Endothelial cell of umbilical vein (primary cell): ENCODE data around the gene CD300LD. TPM values are rescaled to one million over a fixed set of nuclear protein-coding genes. Genes with fewer than 3 reads are reported as not detected.

Experiments used
- BruUV-seq: library from RNA; stranded (reverse); fragments of 400-500 nt; replicated peaks from 2 replicates; lab custom pipeline; 2021; lab: Mats Ljungman, UMichigan
- CTCF ChIA-PET: fragments of 300-600, 350-600 bp; sonication (Branson Sonifier 250); formaldehyde crosslinking; loops from one replicate; lab custom pipeline; 2021; ENCODE audit warnings: antibody characterized with exemption, inconsistent platforms; lab: Charles Lee
- POLR2A ChIA-PET: fragments of 300-600, 350-600 bp; sonication (Branson Sonifier 250); formaldehyde crosslinking; loops from one replicate; lab custom pipeline; 2021; ENCODE audit warnings: antibody characterized with exemption, inconsistent platforms; lab: Charles Lee
- DNase-seq: peaks from one replicate; pipeline ENCODE4 v3.0.0-alpha.2; 2011; ENCODE audit warnings: low read depth, low spot score
- FAIRE-seq: peaks from 2 replicates; lab custom pipeline; 2011; peaks lifted over from hg19 to GRCh38; lab: Jason Lieb, UNC
- H2AFZ ChIP-seq: 2 replicates; pipeline ENCODE4 v1.6.0; 2012; ENCODE audit warnings: low read depth, low read length, control low read depth, inconsistent platforms
- H3K27ac ChIP-seq: 2 replicates; pipeline ENCODE4 v1.5.1; 2011; ENCODE audit warnings: low read depth, mild to moderate bottlenecking, control low read depth, low read length, moderate library complexity; ENCODE audit not compliant: insufficient read depth
- H3K27me3 ChIP-seq, 2 experiments: 2 replicates each; pipeline versions ENCODE4 v1.6.0 to v1.6.1; 2011; ENCODE audit warnings: low read length in 2 of 2, mixed read lengths in 1 of 2; ENCODE audit not compliant: control insufficient read depth in 2 of 2, insufficient read depth in 2 of 2
- H3K36me3 ChIP-seq, 2 experiments: 2 replicates in 1 of 2; 3 replicates in 1 of 2; pipeline ENCODE4 v1.5.1; 2011; ENCODE audit warnings: low read length in 2 of 2, mild to moderate bottlenecking in 1 of 2, moderate library complexity in 1 of 2; ENCODE audit not compliant: control insufficient read depth in 2 of 2, insufficient read depth in 2 of 2; ENCODE audit errors: extremely low read depth in 1 of 2
- H3K4me1 ChIP-seq: 3 replicates; pipeline ENCODE4 v1.5.1; 2011; ENCODE audit warnings: mild to moderate bottlenecking, low read length; ENCODE audit not compliant: control insufficient read depth, insufficient read depth; ENCODE audit errors: extremely low read depth
- H3K4me2 ChIP-seq: 2 replicates; pipeline ENCODE4 v1.6.1; 2011; ENCODE audit warnings: low read length, control low read depth, mixed read lengths; ENCODE audit not compliant: insufficient read depth
- H3K4me3 ChIP-seq, 3 experiments: fragments of 200-600 bp in 1 of 3; sonication (generic), shearing (Covaris generic) in 1 of 3; replicated peaks in 1 of 3; 2 replicates each; pipeline ENCODE4 v1.5.1; 2011 to 2016; ENCODE audit warnings: control low read depth in 3 of 3, low read length in 3 of 3, mild to moderate bottlenecking in 2 of 3, inconsistent platforms in 1 of 3, low read depth in 1 of 3, moderate library complexity in 1 of 3; ENCODE audit not compliant: insufficient read depth in 1 of 3
- H3K79me2 ChIP-seq: 2 replicates; pipeline ENCODE4 v1.6.0; 2012; ENCODE audit warnings: low read length, inconsistent platforms; ENCODE audit not compliant: control insufficient read depth, insufficient read depth
- H3K9ac ChIP-seq: replicated peaks from 2 replicates; pipeline ENCODE3; 2011; ENCODE audit warnings: low read length, control low read depth; ENCODE audit not compliant: insufficient read depth; ENCODE audit errors: extremely low read depth
- H3K9me1 ChIP-seq: replicated peaks from 3 replicates; pipeline ENCODE4 v1.6.0; 2011; ENCODE audit warnings: mild to moderate bottlenecking, low read length; ENCODE audit not compliant: control insufficient read depth, insufficient read depth; ENCODE audit errors: extremely low read depth
- H3K9me3 ChIP-seq: replicated peaks from 2 replicates; pipeline ENCODE4 v1.5.1; 2012; ENCODE audit warnings: low read length, inconsistent platforms; ENCODE audit not compliant: control insufficient read depth, insufficient read depth
- H4K20me1 ChIP-seq: replicated peaks from 2 replicates; pipeline ENCODE3; 2011; ENCODE audit warnings: mild to moderate bottlenecking, low read length; ENCODE audit not compliant: control insufficient read depth, insufficient read depth; ENCODE audit errors: extremely low read depth
- EZH2 ChIP-seq: IDR thresholded peaks from 2 replicates; pipeline ENCODE4 v1.6.1; 2012; ENCODE audit warnings: borderline replicate concordance, low read depth, mild to moderate bottlenecking, moderate library complexity, low read length, inconsistent platforms; ENCODE audit not compliant: severe bottlenecking
- FOS ChIP-seq: IDR thresholded peaks from 2 replicates; pipeline ENCODE4 v1.6.1; 2011; ENCODE audit warnings: mild to moderate bottlenecking, low read length, moderate library complexity, borderline replicate concordance; ENCODE audit not compliant: insufficient read depth
- GATA2 ChIP-seq: IDR thresholded peaks from 2 replicates; pipeline ENCODE4 v1.7.0; 2011; ENCODE audit warnings: low read depth, mild to moderate bottlenecking, moderate library complexity, mixed read lengths, low read length; ENCODE audit not compliant: insufficient read length, insufficient read depth
- JUN ChIP-seq: IDR thresholded peaks from 2 replicates; pipeline ENCODE4 v1.6.1; 2011; ENCODE audit warnings: borderline replicate concordance, low read depth; ENCODE audit not compliant: insufficient read length, insufficient read depth
- MYC ChIP-seq: IDR thresholded peaks from one replicate; pipeline ENCODE4 v1.6.1; 2011; ENCODE audit warnings: mild to moderate bottlenecking, low read depth, low read length
- POLR2A ChIP-seq: IDR thresholded peaks from 2 replicates; pipeline ENCODE4 v1.6.1; 2012; ENCODE audit warnings: low read depth, mild to moderate bottlenecking, control low read depth, low read length
- POLR2AphosphoS5 ChIP-seq: IDR thresholded peaks from 2 replicates; pipeline ENCODE4 v1.6.1; 2012; ENCODE audit warnings: low read depth, mild to moderate bottlenecking, control low read depth, low read length, moderate library complexity; ENCODE audit not compliant: insufficient read depth
- dilution Hi-C: fragments of 300-500 bp; cut with MboI; formaldehyde crosslinking; loops from one replicate; pipeline ENCODE4 v1.15.0; 2019; ENCODE audit warnings: low sequenced_read_pairs; ENCODE audit not compliant: extremely low pct_ligation_motif_present
- intact Hi-C: fragments of 100-400 bp; cut with micrococcal nuclease; formaldehyde crosslinking; loops from one replicate; pipeline ENCODE4 v1.10.0; 2022
- polyA plus RNA-seq, 4 experiments: library from polyadenylated mRNA; depleted of rRNA in 3 of 4; stranded (reverse) in 3 of 4; unstranded in 1 of 4; fragments of >200 nt; gene quantifications; 2 replicates each; pipeline versions ENCODE4 v1.2.1 to v1.2.3, GENCODE V29; 2011 to 2012; ENCODE audit warnings: missing spikeins in 1 of 4
- total RNA-seq: library from RNA; stranded (reverse); gene quantifications from 2 replicates; pipeline ENCODE4 v1.2.3, GENCODE V29; 2021
- TF ChIP-seq, protein P1 (sequence below), 2 donors: IDR thresholded peaks; 1 replicate in 1 of 2; 2 replicates in 1 of 2; pipeline ENCODE4 v1.5.1; 2011; ENCODE audit warnings: low read length in 2 of 2, mild to moderate bottlenecking in 2 of 2, moderate library complexity in 2 of 2, control low read depth in 1 of 2, inconsistent platforms in 1 of 2, low read depth in 1 of 2; ENCODE audit not compliant: insufficient read depth in 1 of 2; ENCODE audit errors: extremely low read depth in 1 of 2
- TF ChIP-seq, protein P2 (sequence below): IDR thresholded peaks from 2 replicates; pipeline ENCODE4 v1.6.1; 2011; ENCODE audit not compliant: insufficient read depth, insufficient read length

The CD300LD gene
- total and polyA plus RNA-seq, 2 donors (not counting 3 experiments of a cell fraction or from before 2014, with no cell fraction given) = not detected

DNA sequence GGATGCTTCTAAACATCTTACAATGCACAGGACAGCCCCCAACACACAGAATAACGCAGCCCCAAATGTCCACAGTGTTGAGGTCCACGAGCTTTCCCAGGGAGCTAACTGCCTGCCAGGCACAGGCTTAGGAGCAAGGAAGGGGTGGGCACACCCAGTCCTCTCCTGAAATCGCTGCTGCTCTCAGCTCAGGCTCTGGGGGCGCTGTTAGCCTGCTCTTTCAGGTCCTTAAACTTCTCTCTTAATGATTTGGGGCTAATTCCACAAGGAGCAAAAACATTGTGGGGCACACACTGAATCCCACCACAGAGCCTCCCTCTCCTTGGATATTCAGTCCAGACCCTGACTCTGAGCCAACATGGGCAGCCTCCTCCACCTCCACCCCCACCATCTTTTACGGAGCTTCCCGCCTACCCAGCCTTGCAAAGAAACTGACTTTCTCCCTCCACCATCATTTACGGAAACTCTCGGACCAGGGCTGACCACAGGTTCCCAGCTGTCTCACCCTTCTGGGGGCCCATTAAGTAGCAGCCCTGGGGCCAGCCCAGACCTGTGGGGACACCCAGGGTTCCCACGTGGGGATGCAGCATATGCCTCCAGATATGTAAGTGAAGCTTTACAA is 25.8 kb downstream of the CD300LD start:
- intact Hi-C loops = loop anchor here (2.0 kb wide), 1 partner anchor 171 kb away; the partner anchor contains the start of gene RAB37
- Histone ChIP-seq H3K79me2 (no peaks in the 10 kb centered on the region), H2AFZ (no peak overlapping the region), H3K4me1 (no peaks in the 10 kb centered on the region), H3K27me3 (no peaks in the 10 kb centered on the region), H3K27ac (no peak overlapping the region), H3K9ac (no peak overlapping the region), H3K4me3 (no peak overlapping the region), H3K4me2 (no peak overlapping the region), H3K9me3 (no peaks in the 10 kb centered on the region), H3K36me3 (no peaks in the 10 kb centered on the region), H3K9me1 (no peaks in the 10 kb centered on the region), H4K20me1 (no peaks in the 10 kb centered on the region)
- POLR2A ChIA-PET = no interaction called here
- DNase-seq (peak; percentile 5), FAIRE-seq (no peak)
- no peak for TF ChIP-seq MYC
- TF ChIP-seq, protein P1, sequence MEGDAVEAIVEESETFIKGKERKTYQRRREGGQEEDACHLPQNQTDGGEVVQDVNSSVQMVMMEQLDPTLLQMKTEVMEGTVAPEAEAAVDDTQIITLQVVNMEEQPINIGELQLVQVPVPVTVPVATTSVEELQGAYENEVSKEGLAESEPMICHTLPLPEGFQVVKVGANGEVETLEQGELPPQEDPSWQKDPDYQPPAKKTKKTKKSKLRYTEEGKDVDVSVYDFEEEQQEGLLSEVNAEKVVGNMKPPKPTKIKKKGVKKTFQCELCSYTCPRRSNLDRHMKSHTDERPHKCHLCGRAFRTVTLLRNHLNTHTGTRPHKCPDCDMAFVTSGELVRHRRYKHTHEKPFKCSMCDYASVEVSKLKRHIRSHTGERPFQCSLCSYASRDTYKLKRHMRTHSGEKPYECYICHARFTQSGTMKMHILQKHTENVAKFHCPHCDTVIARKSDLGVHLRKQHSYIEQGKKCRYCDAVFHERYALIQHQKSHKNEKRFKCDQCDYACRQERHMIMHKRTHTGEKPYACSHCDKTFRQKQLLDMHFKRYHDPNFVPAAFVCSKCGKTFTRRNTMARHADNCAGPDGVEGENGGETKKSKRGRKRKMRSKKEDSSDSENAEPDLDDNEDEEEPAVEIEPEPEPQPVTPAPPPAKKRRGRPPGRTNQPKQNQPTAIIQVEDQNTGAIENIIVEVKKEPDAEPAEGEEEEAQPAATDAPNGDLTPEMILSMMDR (IDR thresholded peaks at IDR 0.05; ENCODE audit: extremely low read depth in 1 of 2, insufficient read depth in 1 of 2, low read depth in 1 of 2, low read length in 2 of 2) = peak; percentile 31 to 45
- CTCF ChIA-PET = no interaction called here
- BruUV-seq = no TSS peak
- dilution Hi-C loops = no loop called here

DNA sequence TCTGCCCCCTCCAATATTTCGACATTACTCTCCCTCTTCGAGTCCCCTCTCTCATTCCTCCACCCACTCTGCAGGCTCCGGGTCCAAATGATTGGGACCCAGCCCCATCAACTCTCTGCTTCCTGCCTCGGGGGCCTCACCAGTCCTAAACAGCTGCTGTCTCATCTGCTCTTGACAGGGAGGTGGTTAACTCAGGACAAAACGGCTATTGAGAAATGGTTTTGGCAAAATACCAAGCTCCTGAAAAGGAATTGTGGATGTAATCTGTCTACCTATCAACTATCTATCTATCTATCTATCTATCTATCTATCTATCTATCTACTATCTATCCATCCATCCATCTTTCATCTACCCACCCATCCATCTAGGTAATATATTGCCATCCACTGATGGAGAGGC is 27.0 kb downstream of the CD300LD start:
- H3K9me1 ChIP-seq = no peaks in the 10 kb centered on the region
- FAIRE-seq (no peak), DNase-seq (no peak)
- H3K9ac ChIP-seq = no peak overlapping the region
- no peaks in the 10 kb centered on the region for H3K4me1 ChIP-seq
- no peak overlapping the region for H3K4me3 ChIP-seq
- no peaks in the 10 kb centered on the region for H4K20me1 ChIP-seq
- no TSS peak for BruUV-seq
- no peak for TF ChIP-seq POLR2AphosphoS5
- TF ChIP-seq, protein P2, sequence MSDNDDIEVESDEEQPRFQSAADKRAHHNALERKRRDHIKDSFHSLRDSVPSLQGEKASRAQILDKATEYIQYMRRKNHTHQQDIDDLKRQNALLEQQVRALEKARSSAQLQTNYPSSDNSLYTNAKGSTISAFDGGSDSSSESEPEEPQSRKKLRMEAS = no peak
- no peak for TF ChIP-seq FOS
- TF ChIP-seq, protein P1 (IDR thresholded peaks at IDR 0.05; ENCODE audit: extremely low read depth in 1 of 2, insufficient read depth in 1 of 2, low read depth in 1 of 2, low read length in 2 of 2) = no peak
- no peak for TF ChIP-seq MYC
- no peak for TF ChIP-seq GATA2
- no peak for TF ChIP-seq POLR2A
- TF ChIP-seq EZH2 = no peak
- TF ChIP-seq JUN = no peak
- intact Hi-C loops = no loop called here
- ChIA-PET POLR2A (no interaction called here), CTCF (no interaction called here)
- H3K9me3 ChIP-seq = no peaks in the 10 kb centered on the region
- H3K27ac ChIP-seq = no peak overlapping the region
- H2AFZ ChIP-seq = no peak overlapping the region
- no peaks in the 10 kb centered on the region for H3K36me3 ChIP-seq
- no peak overlapping the region for H3K4me2 ChIP-seq
- no peaks in the 10 kb centered on the region for H3K27me3 ChIP-seq
- no peaks in the 10 kb centered on the region for H3K79me2 ChIP-seq
- dilution Hi-C loops = no loop called here
